ENCODE results near the gene PLG. TPM values are rescaled to one million over a fixed set of nuclear protein-coding genes. Genes with fewer than 3 reads are reported as not detected.

Gene PLG
- total RNA-seq, 1 donor from 2014 or later, result not detected

GRCh38 chr6:160730911-160731310, 28.9 kb downstream of the PLG start:
- intact Hi-C loops (cut with DNase I), result loop anchor here (10.0 kb wide), 1 partner anchor 634 kb away; no protein-coding TSS in a partner anchor
- TF ChIP-seq POLR2A (IDR thresholded peaks at IDR 0.05) (no peak), CTCF (IDR thresholded peaks at IDR 0.05) (no peak), POLR2AphosphoS5 (IDR thresholded peaks at IDR 0.05; ENCODE audit: insufficient read depth in 1 of 2, low read depth in 1 of 2) (no peak)
- Histone ChIP-seq H3K4me1 (no peaks in the 10 kb centered on the region), H3K9me3 (no peaks in the 10 kb centered on the region), H3K36me3 (no peaks in the 10 kb centered on the region), H3K4me3 (no peak overlapping the region), H3K27ac (no peak overlapping the region), H3K27me3 (no peaks in the 10 kb centered on the region)
- DNase-seq (ENCODE audit: extremely low spot score in 2 of 2), result no peak

GRCh38 chr6:160733050-160733646, 31.1 kb downstream of the PLG start:
- Histone ChIP-seq H3K27ac (no peak overlapping the region), H3K4me1 (no peaks in the 10 kb centered on the region), H3K4me3 (no peak overlapping the region), H3K36me3 (no peaks in the 10 kb centered on the region), H3K9me3 (no peaks in the 10 kb centered on the region), H3K27me3 (no peaks in the 10 kb centered on the region)
- no peak for DNase-seq (ENCODE audit: extremely low spot score in 2 of 2)
- intact Hi-C loops (cut with DNase I), result loop anchor here (10.0 kb wide), 1 partner anchor 632 kb away; no protein-coding TSS in a partner anchor
- no peak for TF ChIP-seq POLR2AphosphoS5 (IDR thresholded peaks at IDR 0.05; ENCODE audit: insufficient read depth in 1 of 2, low read depth in 1 of 2)
- TF ChIP-seq POLR2A (IDR thresholded peaks at IDR 0.05), result no peak
- TF ChIP-seq CTCF (IDR thresholded peaks at IDR 0.05), result peak; percentile 40 to 47 (median 44)

- no peaks in the 10 kb centered on the region for H3K36me3 ChIP-seq
- H3K27me3 ChIP-seq, result no peaks in the 10 kb centered on the region
- H3K4me3 ChIP-seq, result no peak overlapping the region
- DNase-seq (ENCODE audit: extremely low spot score in 2 of 2), result no peak
- H3K27ac ChIP-seq, result no peak overlapping the region
- TF ChIP-seq POLR2AphosphoS5 (IDR thresholded peaks at IDR 0.05; ENCODE audit: insufficient read depth in 1 of 2, low read depth in 1 of 2), result no peak
- TF ChIP-seq CTCF (IDR thresholded peaks at IDR 0.05), result no peak
- no peak for TF ChIP-seq POLR2A (IDR thresholded peaks at IDR 0.05)
- intact Hi-C loops (cut with DNase I), result loop anchor here (10.0 kb wide), 1 partner anchor 630 kb away; no protein-coding TSS in a partner anchor
- H3K4me1 ChIP-seq, result no peaks in the 10 kb centered on the region
- H3K9me3 ChIP-seq, result no peaks in the 10 kb centered on the region
Observed at GRCh38 chr6:160734627-160735026, 32.6 kb downstream of the PLG start.

GRCh38 chr6:160735523-160735922, 33.5 kb downstream of the PLG start:
- TF ChIP-seq CTCF (IDR thresholded peaks at IDR 0.05) (no peak), POLR2A (IDR thresholded peaks at IDR 0.05) (no peak), POLR2AphosphoS5 (IDR thresholded peaks at IDR 0.05; ENCODE audit: insufficient read depth in 1 of 2, low read depth in 1 of 2) (no peak)
- H3K27ac ChIP-seq, result no peak overlapping the region
- no peaks in the 10 kb centered on the region for H3K4me1 ChIP-seq
- intact Hi-C loops (cut with DNase I), result loop anchor here (10.0 kb wide), 1 partner anchor 629 kb away; no protein-coding TSS in a partner anchor
- H3K27me3 ChIP-seq, result no peaks in the 10 kb centered on the region
- DNase-seq (ENCODE audit: extremely low spot score in 2 of 2), result no peak
- H3K9me3 ChIP-seq, result no peaks in the 10 kb centered on the region
- H3K36me3 ChIP-seq, result no peaks in the 10 kb centered on the region
- no peak overlapping the region for H3K4me3 ChIP-seq

GRCh38 chr6:160737934-160738333, 35.9 kb downstream of the PLG start:
- intact Hi-C loops (cut with DNase I), result loop anchor here (10.0 kb wide), 1 partner anchor 627 kb away; no protein-coding TSS in a partner anchor
- no peak for TF ChIP-seq POLR2AphosphoS5 (IDR thresholded peaks at IDR 0.05; ENCODE audit: insufficient read depth in 1 of 2, low read depth in 1 of 2)
- no peak for TF ChIP-seq CTCF (IDR thresholded peaks at IDR 0.05)
- no peak for TF ChIP-seq POLR2A (IDR thresholded peaks at IDR 0.05)
- H3K27ac ChIP-seq, result no peak overlapping the region
- no peaks in the 10 kb centered on the region for H3K9me3 ChIP-seq
- no peaks in the 10 kb centered on the region for H3K4me1 ChIP-seq
- no peak overlapping the region for H3K4me3 ChIP-seq
- no peaks in the 10 kb centered on the region for H3K27me3 ChIP-seq
- no peak for DNase-seq (ENCODE audit: extremely low spot score in 2 of 2)
- no peaks in the 10 kb centered on the region for H3K36me3 ChIP-seq
